ENCODE data around the gene CCNY.

GRCh38 chr10:35562427-35562826, 226.1 kb downstream of the CCNY start:
- TF ChIP-seq POLR2A (IDR thresholded peaks at IDR 0.05; ENCODE audit: low read depth, low read length): no peak
- TF ChIP-seq POLR2AphosphoS5 (IDR thresholded peaks at IDR 0.05; ENCODE audit: low read depth, low read length): no peak
- TF ChIP-seq TAF1 (IDR thresholded peaks at IDR 0.05; ENCODE audit: borderline replicate concordance, low read depth, low read length): no peak
